CD4-positive, alpha-beta T cell treated with Interleukin-1 beta for 1 hour (primary cell): Measurements from ENCODE around the gene PARP16.

Source experiments
- DNase-seq, 2 donors: peaks; one replicate each; pipeline ENCODE4 v3.0.0-alpha.2; 2020 to 2022

The PARP16 gene, protein sequence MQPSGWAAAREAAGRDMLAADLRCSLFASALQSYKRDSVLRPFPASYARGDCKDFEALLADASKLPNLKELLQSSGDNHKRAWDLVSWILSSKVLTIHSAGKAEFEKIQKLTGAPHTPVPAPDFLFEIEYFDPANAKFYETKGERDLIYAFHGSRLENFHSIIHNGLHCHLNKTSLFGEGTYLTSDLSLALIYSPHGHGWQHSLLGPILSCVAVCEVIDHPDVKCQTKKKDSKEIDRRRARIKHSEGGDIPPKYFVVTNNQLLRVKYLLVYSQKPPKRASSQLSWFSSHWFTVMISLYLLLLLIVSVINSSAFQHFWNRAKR

DNA sequence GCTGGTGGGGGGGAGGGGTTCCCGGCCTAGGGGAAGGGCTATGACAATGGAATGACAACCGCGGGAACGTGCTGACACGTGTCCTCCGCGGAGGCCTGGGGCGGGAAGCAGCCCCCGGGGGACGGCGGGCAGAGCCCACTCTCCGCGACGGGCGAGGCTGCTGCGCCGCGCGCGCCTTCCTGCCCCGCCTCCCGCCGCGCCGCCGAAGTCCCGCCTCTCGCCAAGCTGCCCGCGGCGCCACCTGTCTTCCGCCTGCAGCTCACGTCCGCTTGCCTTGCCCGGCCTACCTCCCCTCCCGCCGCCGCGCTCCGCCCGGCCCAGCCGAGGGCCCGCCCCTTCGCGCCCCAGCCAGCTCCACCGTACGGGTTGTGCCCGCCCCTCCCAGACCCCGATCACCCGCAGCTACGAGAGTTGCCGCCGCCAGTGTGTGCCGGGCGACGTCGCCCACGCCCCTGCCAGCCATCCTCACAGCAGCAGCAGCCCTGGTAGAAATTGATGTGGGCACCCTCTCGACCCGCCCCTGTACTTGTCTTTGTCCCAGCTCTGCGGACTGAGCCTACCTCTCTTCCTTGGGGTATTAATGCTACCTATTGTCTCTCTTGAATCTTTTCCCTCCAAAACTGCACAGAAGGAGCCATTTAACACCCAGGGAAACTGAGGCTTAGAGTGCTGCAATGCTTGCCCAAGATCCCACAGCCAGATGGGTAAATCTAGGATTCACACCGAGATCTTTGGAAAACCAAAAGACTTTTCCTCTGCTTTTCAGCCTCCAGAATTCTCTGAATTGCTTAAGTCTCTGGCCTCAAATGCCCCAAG is at the start of gene PARP16:
TSS of gene PARP16 (minus strand) at position 180 of the 816 bp plus-strand sequence. CDS start 457 bp downstream, outside the sequence.
- peak; percentile 95 for DNase-seq

DNA sequence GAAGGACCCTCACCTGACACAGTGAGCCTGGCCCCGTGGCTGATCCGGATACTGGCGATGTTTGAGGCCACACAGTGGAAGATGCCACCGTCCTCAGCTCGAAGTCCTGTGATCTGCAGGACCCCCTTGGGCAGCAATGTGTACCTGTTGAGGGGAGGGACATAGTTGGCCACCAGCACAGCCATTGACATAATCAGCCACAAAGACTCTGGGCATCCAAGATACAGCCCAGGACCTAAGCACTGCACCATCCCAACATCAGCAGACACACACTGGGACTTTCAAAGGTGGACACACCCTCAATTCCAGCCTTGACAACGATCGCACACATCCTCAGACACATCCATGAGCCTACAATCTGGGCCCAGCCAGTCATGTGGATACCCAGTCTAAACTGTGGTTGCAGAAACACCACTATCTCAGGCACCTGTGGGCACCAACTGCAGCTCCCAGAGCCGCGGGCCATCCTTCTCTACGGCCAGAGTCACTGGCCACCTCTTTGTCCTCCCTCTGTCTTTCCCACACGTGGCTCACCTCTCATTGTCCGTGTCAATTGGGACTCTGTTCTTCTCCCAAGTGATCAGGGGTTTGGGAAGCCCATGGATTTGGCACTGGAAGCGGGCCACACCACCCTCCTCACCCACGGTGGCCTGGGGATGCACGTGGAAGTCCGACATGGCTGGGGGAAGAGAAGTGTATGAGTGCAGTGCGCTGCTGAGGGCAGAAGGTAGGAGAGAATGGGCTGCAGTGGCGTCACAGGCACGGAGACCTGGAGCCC is 48.8 kb upstream of the PARP16 start:
- DNase-seq = no peak

DNA sequence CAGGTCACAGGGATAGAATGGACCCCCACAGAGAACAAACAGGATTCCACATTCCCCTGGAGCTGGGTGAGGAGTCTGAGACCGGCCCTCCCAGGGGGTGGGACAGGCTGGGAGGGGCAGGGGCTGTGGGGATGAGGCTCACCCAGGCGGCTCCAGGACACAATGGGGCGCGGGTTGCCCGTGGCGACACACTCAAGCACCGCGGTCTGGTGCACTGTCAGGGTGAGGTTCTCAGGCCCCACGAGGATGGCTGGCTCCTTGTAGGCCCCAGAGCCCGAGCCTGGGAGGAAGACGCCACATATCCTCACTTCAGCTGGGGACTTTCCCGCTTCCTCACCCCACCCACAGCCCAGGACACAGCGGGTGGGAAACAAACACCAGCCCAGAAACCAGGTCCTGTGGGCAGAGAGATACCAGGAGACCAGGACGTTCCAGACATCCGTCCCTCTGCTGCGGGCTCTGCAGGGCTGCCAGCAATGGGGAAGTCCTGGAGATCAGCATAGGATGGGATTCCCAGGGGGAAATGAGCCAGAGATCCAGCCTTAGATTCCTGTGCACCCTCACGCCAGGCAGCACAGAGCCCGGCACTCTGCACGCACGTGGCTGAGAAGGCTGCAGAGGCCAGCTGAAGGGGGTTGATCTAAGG is 48.0 kb upstream of the PARP16 start:
- no peak for DNase-seq

DNA sequence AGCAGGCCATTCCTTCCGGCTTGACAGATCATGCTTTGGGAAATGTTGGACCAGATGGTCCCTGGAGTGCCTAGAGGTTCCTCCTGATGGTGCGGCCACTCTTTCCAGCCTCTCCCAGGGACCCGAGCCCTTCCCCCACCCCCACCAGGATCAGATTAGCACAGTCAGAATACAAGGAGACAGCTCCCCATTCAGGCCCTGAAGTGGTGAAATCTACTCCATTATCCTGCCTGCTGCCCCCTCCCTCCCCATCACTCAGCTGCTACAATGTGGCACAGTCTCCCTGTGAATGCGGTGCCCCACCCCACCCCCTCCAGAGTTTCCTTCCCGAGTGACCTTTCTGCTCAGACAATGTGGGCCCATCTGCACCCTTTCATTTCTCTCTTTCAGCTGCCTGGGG is 47.2 kb upstream of the PARP16 start:
- no peak for DNase-seq

DNA sequence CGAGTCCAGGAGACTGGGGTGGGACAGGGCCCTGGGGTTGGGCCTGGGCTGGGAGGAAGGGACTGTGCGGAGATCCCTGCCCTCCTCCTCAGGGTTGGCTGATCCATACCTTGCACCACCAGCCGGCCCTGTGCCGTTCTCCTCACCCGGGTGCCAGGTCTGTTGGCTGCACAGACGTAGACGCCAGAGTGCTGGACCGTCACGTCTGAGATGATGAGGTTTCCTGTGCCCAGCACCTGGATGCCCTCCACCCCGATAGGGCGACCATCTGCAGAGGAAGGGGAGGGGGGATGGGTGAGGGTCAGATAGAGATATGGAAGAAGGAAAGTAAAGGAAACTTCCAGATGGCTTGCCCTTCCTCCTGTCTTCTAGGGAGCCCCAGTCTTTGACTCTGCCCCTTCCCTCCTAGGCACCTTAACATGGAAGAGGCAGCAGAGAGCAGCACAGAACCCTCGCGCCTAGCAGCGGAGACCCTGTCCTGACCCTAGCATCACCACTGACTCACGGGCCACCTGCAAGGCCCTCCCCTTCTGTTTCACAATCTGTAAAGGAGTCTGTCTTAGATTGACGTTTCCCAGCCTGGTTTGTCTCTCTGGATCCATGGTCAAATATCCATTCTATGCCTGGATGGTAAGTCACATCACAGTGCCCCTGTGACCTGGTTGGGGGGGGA is 46.6 kb upstream of the PARP16 start:
- no peak for DNase-seq

DNA sequence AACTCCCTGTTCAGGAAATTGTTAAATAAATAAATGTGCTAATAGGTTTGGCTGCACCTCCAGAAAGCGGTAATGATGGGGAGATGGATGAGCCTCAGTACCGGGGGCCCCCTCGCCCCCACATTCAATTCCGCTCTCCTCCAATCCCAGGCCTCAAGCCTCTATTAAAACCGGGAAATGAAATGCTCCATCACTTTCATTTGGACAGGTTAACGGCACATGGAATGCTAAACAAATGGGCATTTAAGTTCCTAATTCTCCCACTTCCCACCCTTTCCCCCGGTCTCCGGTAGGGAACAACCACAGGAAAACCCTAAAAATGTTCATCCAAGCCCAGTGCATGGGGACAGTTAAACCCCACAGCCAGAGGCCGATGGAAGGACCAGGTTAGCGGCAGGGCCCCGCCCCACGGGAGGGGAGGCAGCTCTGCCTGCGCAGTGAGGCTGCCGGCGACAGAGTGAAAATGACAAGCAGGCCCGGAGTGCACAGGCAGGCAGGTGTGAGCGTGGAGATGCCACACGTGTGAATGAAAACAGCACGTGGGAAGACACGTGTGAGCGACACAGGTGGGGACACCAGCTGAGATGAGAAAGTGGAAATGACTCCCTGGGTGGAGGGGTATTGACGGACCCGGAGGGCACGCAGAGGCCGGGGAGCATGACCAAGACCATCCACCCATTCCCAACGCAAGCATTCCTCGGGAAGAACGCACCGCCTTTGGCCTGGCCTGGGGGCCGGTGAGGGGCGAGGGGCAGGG is 45.9 kb upstream of the PARP16 start:
- no peak for DNase-seq

DNA sequence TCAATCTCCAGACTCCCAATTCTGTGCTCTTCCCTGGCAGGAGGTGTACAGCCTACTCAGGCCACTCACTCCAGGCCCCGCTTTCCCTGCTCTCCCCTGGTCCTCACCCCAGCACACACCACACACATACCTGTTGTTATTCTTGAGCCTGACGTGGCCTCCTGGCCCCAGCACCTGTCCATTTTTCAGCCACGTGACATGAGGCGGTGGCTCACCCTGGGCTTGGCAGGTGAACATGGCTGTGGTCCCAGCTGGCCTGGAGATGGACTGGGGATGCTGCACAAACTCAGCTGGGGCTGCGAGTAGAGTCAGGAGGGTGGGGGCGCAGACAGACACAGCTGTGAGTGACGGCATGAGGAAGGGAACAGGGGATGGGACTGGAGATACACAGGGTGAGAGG is 45.1 kb upstream of the PARP16 start:
- no peak for DNase-seq

DNA sequence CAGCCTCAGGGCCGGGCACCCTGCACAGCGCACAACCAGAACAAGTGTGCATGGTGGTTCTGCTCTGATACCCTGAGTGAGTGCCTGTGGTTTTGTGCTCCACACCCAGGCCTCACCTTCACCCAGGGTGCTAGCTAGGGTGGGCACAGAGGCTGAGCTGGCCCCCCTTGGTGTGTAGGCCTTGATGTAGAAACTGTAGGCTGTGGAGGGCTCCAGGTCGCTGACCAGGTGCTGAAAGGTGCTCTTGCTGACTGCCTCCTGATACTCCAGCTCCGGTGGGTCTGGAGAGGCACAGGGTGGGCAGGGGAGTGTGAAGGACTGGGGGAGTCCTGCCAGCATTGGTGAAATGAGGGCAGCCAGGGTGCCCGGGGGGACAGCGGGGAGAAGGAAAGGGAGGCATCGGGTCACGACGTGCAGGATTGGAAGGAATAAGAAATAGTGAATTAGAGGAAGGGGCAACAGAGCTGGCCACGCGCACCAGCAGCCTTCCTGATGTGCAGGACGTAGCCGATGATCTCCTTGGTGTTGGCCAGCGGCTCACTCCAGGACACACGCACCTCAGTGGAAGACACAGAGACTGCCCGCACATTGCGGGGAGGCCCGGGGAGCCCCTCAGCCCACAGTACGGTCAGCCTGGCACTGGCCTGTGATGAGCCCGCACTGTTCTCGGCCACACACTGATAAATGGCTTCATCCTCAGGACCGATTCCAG is 44.4 kb upstream of the PARP16 start:
- no peak for DNase-seq

DNA sequence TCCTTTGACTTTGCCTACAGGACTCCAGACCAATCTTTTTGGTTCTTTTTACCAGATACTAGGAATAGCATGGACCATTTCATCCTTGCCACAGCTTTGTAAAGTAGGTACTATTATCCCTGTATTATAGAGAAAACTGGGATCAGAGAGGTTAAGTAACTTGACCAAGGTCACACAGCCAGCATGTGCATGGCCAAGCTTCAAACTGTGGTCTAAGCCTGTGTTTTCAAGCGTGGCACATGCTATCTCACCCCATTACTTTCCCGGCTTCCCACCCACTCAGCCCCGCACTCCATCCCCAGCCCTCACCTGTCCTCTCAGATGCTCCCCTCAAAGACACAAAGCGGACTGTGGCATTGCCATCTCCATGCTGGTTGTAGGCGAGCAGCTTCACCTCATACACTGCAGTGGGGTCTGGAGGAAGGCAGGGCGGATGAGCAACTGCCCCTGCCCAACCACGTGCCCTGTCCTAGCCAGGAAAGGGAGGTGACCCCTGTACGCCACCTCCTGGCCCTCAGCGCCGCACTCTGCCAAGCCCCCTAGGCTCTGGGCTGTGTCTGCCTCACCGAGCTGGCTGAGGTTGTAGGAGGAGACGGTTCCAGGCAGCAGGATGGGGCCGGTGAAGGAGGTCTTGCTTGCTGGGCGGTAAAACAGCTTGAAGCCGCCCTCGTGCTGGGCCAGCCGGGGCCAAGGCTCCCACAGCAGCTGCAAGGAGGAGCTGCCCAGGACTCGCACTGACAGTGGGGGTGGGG is 43.5 kb upstream of the PARP16 start:
- DNase-seq = no peak

DNA sequence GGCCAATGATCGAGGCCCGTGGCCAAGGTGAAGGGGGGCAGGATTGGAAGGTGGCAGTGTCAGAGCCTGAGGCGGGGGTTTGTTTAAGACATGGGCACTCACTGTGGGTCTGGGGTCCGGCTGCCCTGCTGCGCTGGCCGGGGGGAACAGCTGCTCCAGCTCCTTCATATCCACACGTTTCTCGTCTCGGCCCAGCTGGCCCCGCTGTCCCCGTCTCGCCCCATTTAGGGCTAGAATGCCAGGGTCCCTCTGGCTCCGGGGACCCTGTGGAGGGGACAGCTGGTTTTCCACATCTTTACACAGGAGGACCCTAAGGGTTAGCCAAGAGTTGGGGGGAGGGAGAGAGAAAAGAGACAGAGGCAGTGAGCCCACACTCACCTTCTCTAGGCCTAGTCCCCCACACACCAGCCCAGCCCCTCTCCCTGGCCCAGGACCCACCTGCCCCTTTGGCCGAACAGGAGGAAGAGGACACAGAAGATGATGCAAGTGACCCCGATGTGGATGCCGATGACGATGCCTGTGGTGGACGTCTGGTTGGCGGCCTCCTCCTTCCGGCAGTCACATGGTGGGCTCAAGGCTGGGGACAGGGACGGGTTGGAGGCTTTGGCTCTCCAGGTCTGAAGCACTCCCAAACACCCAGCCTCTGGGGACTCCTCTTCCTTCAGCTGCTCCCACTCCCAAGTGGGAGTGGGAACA is 42.8 kb upstream of the PARP16 start:
- no peak for DNase-seq

DNA sequence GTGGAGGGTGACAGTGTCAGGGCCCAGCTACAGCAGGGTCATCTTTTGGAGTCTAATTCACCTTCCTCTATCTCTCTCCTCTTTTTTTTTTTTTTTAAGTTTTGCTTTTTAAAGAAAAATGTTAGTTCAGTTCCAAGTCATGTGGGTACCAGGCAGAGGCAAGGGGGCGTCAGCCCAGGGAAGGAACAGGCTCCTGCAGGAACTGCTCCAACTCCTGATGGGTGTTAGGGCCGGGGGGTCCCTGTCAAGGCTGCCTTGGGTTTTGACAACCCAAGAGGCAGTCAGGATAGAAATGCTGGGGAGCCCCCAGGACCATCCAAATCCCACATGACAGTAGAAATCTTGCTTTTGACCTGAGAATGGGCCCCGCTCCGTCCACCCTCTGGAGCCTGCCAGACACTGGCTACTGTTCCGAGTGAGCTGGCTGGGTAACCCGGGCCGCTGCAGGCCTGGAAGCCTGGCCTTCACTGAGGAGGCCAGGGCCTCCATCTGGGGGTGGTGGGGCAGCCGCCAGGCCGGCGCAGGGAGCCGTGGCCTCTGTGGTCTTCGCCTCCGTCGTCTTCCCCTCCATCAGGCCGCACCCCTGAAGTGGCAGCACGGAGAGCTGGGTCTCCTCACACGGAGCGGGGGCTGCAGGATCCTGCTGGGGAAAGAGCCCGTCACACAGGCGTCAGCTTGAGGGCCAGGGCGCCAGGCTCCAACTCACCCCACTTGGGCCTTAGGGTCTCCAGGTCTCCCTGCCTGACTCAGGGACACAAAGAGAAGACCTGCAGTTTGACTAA is 42.0 kb upstream of the PARP16 start:
- DNase-seq = no peak

DNA sequence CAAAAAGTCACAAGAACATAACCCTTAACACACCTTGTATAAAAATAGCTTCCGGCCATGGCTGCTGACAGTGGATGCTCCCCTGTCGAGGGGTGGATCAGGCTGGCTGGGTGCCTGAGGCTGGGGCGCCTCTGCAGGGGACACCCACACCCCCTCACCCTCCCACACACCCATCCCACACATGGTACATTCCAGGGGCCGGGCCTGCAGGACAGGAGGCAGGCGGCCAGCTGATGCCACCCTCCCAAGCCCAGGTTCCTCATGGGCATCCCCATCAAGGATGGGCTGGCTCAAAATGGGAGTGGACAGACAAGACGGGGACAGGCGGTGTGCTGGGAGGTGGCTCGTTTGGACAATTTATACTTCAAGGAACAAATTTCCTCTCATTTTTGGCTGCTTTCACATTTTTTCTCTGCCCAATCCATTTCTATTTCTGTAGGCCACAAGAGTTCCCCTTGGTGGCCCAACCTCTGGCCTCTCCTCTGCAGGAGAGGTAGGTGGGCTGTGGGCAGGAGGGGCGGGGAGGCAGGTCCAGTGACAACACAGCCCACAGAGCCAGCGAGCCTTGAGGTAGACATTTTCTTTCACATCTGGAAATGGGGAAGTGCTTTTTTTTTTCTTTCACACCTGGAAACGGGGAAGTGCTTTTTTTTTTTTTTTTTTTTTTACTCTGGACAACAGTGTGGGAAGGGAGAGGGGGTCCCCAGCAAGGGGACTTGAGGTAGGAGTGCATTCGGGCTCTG is 41.1 kb upstream of the PARP16 start:
- DNase-seq = no peak

DNA sequence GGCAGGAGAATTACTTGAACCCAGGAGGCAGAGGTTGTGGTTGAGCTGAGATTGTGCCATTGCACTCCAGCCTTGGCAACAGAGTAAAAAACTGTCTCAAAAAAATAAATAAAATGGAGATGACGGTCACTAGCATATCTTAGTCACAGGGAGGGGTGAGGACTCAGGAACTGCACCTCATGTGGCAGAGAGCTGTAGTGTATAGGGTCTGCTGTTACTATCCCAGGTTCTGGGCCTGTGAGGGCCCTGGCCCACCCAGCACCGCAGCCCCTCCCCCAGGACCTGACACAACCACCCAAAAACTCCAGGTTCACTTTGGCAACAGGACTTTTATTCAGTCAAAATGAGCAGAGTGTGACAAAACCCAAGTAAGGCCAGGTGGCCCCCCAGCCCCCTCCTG is 40.1 kb upstream of the PARP16 start:
- DNase-seq = no peak

DNA sequence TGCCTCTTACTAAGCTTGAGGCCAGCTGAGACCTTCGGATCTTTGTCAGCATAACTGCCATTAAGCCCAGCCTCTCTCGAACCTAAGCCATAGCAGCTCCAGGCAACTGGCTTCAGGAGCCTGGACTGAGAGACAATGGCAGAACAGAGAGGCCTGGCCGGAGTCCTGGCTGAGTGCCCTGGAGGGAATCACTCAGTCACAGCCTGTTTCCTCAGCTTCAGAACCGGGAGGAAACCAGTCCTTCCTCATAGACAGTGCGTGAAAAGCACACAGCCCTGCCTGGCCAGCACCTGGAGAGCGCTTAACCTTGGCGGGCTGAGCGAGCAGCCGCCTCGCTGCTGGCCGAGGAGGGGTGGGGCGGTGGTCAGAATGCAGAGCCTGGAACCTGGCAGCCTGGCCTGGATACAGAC is 39.4 kb upstream of the PARP16 start:
- DNase-seq = no peak

DNA sequence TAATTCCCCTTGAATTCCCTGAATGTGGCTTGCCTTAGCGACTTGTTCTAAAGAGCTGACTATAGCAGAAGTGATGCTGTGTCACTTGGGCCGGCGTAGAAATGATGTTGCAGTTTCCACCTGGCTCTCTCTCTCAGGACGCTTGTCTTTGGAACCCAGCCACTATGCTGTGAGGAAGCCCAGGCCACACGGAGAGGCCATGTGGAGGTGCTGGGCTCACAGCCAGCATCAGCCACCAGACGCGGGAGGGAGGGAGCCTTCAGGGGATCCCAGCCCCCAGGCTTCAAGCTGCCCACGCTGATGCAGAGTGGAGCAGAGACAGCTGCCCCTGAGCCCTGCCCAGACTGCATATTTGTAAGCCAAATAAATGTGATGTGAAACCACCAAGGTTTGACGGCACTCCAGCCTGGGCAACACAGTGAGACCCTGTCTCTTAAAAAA is 36.4 kb upstream of the PARP16 start:
- no peak for DNase-seq

DNA sequence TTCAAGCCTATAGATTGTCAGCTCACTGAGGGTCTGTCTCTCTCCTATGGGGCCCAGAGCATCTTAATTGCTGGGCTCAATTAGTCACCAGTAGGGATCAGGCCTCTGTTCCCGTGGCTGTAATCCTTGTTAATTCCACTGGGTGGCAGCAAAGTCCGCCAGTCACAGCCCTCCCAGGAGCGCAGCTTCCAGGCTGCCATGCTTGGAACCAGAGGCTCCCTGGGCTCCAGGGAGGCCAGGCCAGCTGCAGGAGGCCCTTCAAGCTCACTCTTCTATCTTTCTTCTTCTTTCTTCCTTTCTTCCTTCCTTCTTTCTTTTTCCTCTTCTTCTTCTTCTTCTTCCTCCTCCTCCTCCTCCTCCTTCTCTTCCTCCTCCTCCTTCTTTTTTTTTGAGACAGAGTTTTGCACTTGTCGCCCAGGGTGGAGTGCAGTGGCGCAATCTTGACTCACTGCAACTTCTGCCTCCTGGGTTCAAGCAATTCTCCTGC is 32.2 kb upstream of the PARP16 start:
- peak; percentile 79 to 85 for DNase-seq

DNA sequence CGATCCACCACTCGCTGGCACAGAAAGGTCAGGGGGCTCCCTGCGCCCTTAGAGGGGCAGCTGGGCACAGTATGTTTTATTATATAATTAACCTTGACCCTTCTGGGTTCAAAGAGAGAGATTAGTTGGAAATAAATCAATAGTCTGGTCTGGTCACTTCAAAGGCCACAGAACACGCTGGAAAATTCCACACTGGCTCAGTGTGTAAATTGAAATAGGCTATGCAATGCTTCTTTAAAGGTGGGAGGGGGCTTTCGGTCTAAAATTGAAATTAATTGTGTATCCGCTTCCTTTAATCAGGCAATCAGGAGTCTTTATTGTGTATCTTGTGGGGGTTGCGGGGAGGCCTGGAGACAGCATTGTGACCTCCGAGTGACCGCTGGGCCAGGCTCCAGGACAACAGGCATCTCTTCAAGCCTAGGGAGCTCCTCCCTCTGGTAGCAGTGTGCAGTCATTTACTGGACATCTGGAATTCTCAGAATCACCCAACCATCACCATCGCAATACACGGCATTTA is 25.8 kb upstream of the PARP16 start:
- DNase-seq = no peak
